ENCODE data around the gene MPDZ.

Gene MPDZ, protein sequence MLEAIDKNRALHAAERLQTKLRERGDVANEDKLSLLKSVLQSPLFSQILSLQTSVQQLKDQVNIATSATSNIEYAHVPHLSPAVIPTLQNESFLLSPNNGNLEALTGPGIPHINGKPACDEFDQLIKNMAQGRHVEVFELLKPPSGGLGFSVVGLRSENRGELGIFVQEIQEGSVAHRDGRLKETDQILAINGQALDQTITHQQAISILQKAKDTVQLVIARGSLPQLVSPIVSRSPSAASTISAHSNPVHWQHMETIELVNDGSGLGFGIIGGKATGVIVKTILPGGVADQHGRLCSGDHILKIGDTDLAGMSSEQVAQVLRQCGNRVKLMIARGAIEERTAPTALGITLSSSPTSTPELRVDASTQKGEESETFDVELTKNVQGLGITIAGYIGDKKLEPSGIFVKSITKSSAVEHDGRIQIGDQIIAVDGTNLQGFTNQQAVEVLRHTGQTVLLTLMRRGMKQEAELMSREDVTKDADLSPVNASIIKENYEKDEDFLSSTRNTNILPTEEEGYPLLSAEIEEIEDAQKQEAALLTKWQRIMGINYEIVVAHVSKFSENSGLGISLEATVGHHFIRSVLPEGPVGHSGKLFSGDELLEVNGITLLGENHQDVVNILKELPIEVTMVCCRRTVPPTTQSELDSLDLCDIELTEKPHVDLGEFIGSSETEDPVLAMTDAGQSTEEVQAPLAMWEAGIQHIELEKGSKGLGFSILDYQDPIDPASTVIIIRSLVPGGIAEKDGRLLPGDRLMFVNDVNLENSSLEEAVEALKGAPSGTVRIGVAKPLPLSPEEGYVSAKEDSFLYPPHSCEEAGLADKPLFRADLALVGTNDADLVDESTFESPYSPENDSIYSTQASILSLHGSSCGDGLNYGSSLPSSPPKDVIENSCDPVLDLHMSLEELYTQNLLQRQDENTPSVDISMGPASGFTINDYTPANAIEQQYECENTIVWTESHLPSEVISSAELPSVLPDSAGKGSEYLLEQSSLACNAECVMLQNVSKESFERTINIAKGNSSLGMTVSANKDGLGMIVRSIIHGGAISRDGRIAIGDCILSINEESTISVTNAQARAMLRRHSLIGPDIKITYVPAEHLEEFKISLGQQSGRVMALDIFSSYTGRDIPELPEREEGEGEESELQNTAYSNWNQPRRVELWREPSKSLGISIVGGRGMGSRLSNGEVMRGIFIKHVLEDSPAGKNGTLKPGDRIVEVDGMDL (N-terminal part only)

DNA sequence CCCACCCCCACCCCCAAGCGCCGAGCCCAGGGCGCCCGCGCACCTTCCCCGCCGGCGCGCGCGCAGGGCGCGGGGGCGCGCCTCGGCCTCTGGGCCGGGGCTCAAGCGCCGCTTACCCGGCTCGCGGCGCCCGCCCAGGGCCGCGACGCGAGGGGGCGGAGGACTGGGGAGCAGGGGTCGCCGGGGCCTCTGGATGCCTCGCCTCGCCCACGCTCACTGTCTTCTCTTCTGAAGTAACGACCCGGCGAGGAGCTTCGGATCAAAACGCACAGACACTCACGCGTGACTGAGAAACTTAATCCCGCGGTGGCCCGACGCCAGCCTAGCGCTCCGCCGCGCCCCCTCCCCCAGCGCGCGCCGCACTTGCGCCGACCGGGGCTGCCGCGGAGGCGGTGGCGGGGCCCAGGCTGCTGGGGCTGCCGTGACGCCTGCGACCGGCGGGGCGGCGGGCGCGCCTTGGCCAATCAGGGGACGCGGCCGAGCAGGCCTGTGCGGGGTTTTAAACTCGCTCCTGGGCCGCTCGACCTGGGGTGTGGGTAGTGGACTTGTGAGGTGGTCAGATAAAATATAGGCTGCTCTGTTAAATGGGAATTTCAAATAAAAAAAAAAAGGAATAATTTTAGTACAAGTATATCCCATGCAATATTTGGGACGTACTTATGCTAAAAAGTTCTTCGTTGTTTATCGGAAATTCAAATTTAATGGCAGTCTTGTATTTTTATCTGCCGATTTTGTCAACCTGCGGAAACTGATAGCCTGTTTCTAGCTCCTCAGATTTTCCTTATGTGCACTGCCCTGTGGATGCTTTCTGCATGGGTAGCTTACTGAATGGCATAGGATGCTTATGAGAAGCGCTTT lies at the start of gene MPDZ:
MPDZ (minus strand) TSS at position 409 of the 858 bp plus-strand sequence. CDS start 29,377 bp downstream, outside the sequence.
- DNase-seq, result peak; percentile 21

DNA sequence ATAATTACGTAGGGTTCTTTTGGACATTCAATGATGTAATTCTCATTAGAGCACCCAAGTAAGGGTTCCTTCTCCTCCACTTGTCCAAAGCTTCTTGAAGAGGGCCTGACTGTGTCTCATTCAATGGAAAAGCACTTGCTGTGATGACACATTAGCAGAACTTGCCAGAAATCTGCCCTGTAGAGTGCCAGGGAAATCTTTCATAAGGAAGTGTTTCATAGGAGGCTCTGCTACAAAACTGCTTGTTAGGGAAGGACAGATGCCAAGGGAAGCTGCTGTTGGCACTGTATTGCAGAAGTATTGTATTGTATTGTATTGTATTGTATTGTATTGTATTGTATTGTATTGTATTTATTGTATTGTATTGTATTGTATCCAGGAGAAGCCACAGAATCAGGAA lies 45.5 kb upstream of the MPDZ start:
- DNase-seq, result no peak

DNA sequence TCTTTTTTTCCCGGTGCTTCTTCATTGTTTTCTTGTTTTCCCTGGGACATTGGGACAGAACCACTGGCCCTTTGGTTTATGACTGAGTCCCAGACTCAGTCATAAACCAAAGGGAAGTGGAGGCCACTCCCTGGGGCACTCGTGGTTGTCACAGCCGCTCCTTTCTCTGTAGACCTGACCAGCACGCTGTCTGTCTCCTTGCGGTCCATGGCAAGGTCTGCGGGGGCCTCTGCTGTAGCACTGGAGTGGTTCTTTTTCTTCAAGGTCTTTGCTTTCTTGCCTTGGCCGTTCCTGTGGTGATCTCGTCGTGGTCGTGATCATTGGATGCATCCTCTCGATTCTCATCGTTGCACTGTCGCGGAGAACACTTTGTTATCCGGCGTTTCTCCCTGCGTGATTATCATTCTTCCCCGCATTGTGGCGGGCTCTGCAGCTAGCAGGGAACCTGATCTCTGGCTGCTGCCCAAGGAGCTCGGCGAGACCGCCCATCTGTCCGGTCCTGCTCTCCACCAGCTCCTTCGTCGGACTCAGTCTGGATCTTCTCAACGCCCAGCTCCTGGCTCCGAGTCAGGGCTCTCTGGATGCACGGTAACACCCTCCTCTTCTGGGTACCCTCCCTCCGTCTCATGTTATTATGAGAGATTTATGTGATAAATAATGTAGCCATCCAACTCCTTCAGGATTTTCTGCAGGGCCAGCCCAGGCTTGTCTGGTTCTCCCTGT lies 43.5 kb upstream of the MPDZ start:
- no peak for DNase-seq

DNA sequence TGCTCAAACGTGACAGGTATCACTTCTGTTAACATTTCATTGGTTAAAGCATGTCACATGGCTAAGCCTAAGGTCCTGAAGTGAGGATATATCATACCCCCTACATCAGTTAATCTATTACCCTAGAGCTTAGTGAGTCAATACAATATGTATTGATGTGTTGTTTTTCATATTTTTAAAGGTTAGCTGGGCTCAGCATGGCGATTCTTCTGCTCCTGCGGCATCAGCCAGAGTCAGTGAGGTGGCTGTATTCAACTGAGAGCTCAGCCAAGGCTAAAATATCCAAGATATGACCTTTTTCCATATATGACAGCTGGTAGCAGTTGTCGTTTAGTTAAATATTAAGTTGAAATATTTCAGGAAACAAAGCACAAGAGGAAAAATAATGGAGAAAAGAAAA lies 38.5 kb upstream of the MPDZ start:
- no peak for DNase-seq

DNA sequence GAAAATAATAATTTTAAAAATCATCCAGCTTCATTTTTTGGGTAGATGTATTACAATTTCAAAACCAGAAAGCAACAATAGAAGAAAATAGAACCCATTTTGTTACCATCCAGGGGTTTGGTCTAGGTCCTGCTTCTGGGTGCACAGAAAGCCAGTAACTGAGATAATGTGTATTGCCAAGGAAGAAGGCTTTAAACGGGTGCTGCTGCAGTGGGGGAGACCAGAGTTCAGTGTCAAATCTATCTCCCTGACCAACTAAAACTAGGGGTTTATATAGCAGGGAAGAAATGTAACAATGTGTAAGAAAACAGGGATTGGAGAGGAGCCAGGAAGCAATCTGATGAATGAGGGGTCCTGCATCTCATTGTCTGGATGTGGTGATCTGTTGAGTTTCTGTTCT lies 17.5 kb upstream of the MPDZ start:
- no peak for DNase-seq

DNA sequence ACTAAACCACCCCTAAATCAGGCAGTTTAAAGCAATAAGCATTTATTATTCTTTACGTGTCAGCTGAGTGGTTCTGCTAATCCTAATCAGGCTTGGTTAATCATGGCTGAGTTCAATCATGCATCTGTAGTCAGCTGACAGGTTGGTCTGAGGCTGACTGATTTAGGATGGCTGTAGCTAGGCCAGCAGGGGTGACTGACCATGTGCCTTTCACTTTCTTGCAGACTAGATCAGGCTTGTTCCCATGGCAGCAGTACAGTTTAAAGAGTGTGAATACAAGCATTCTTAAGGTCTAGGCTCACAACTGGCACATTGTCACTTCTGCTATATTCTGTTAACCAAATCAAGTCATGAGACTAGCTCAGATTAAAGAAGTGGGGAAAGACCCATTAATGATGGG lies 16.1 kb upstream of the MPDZ start:
- no peak for DNase-seq

DNA sequence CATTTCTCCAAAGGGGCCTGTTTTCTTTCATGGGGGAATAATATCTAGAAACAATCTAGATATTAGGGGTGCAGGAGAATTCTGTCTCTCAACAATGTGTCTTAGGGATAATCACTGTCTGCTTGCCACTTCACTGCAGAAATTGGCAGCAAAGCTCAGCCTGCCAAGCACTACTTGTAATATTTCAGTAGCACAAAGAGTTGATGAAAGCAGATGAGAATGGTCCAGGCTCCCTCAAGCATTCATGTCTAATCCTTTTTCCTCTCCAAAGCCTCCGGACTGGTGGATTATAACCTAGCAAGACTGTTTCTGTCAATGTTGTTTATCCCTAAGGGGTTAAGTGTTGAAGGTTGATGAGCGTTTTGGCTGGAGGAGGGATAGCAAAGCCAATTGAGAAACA lies 13.3 kb upstream of the MPDZ start:
- DNase-seq, result no peak

DNA sequence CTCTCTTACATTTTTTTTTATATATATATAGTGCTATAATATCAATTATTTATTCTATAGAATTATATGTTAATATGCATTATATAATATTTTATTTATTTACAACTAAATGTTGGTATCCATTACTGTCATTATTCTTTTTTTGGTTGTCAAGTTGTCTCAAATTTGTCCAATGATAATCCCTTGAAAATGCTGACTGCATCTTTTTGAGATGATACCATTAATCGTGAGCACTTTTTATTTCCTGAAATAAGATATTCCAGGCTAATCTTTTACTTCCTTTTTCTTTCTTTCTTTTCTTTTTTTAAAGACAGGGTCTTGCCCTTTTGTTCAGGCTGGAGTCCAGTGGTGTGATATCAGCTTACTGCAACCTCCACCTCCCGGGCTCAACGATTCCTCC lies 12.7 kb upstream of the MPDZ start:
- no peak for DNase-seq

DNA sequence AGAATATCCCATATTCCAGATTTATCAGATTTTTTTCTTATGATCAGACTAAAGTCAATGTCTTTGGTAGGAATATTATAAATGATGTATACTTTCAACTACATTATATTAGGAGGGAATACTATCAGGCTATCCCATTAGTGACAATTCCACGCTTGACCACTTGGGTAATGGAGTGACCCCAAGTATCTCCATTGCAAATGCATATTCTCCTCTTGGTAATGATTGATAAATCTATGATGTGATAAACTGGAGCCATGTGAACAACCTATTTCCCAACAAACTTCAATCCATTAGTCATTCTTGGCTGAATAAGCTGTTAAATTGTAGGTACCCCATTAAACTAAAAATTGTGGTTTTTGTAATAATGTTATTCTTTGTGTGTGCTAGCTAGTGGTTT lies 12.2 kb upstream of the MPDZ start:
- no peak for DNase-seq

DNA sequence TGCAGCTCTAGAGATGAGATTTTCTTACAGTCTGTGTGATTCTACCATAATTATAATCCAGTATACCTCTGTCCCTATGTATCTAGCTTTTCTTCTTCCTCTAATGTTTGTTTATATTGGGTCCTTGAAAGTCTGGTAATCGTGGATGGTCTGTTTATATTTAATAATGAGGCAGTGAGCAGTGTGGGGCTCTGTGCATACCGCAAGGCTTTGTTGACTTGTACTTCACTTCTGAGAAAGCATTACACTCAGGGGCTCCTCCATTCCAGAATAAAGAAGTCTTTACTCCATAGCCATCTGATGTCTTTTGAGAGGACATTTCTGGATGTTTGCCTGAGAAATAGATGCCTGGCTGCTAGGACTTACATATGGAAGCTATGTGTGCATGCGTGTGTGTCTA lies 4.5 kb upstream of the MPDZ start:
- no peak for DNase-seq

DNA sequence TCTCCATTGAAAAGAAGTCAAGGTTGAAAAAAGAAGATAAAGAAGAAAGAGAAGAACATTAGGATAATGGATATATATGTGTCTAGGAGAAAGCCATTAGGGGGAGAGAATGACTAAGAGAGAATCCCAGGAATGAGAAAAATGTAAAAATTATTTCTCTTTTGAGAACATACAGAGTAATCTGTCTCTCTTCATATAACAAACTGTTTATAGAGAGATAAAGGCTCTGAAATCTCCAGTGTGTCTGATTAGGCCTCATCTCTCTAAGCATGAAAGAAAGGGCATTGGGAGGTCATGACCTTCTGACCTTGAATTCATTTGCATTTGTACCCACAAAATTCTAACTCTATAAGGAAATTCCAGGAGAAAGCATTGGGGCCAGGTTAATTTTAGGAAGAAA lies 3.5 kb upstream of the MPDZ start:
- DNase-seq, result no peak

DNA sequence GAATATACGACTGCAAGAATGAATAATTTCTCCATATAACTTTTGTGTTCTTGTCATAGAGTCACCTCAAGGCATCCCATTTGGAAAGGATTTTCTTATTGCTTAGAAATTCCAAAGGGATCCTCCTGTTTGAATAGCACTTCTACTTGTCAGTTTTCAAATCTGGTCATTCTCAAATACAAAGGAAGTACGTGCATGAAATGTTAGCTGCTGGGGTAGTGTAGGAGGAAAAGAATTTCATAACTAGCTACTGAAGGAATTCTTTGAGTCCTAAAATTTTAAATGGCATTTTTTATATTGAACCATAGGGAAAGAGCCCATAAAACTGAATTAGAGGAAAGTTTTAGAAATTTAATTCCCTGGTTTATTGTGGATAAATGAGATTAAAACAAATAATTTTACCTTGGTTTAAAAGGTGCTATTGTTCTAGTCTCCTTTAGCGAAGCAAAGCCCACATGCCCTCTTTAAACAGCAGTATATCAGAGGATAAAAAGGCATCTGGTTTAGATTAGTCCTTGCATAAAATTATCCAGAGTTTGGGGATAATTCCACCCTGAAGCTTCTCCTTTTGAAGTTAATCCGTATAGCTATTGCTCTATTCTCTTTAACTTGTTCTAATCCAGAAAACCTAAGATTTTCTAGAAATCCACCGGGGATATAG lies 2.0 kb upstream of the MPDZ start:
- DNase-seq, result no peak

DNA sequence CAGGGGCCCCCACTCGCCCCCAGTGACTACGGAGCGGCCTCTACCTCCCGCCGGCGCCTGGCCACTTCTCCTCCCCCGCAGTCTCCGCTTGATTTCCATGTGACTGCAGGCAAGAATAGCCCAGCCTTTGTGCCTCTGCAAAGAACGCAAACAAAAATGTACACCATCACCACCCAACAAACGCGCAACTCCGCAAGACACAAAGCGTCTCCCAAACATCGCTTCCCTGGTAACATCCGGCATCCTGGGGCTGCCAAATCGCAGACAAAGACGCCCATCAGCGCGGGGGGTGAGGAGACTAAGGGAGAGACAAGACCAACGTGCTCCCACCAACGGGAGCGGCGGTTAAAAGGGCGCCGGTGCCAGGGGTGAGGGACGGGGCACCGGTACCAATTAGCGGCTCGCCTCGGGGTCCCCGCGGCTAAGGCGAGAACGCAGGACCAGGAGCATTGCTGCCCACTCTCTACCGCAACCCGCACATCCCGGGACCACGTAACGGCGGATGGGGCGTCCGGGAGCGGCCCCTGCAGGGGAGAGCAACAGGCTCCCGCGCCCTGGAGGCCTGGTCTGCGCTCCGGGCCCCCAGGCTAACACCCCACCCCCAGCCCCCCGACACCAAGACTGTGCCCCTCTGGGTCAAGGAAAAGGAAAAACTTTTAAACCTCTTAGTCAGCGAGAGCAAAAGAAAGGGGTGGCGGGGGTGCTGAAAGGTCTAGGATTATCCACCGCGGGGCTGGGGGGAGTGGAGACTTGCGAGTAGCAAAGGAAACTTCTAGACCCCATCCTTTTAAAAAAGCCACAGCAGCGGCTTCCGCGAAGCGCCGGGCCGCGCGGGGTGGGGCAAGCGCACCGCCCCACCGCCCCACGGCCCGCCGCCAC lies 885 bp downstream of the MPDZ start:
- peak; percentile 15 for DNase-seq

DNA sequence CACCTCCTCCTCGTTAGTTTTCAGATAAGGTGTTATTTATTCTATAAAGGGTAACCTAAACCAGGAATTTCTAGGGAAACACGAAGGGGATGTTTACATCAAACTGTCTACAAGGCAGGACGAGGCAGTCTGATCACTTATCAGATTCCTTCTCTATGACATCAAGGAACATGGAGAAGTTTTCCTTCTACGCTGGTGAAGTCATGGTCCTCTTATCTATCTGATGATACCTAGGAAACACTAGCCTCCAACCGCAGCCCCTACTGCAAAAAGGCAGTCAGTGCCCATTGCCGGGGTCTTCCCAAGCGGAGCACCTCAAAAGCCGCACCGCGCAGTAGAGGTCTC lies 1.5 kb downstream of the MPDZ start:
- DNase-seq, result no peak

DNA sequence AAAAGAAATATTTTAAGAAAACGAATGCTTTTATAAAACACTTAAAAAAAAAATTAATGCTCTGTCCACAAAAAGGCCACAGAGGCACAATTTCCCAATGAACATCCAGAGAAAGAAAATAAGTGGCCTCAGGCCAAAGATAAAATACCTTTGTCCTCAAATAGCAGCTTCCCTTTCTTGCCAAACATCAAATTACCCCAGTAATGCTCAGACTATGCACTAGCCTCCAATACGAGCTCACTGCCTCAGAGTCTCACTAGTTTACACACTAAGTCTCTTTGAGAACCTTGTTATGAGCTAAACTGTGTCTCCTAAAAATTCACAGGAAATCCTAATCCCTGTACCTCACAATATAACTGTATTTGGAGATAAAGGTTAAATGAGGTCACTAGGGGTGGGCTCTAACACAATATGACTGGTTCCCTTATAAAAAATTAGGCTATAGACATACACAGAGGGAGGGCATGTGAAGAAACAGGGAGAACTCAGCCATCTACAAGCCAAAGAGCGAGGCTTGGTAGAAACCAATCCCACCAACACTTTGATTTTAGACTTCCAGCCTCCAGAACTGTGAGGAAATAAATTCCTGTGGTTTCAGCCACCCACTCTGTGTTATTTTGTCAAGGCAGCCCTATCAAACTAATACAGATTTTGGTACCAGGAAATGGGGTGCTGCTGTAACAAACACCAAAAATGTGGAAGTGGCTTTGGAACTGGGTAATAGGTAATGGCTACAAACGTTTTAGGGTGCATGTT lies 4.4 kb downstream of the MPDZ start:
- no peak for DNase-seq

DNA sequence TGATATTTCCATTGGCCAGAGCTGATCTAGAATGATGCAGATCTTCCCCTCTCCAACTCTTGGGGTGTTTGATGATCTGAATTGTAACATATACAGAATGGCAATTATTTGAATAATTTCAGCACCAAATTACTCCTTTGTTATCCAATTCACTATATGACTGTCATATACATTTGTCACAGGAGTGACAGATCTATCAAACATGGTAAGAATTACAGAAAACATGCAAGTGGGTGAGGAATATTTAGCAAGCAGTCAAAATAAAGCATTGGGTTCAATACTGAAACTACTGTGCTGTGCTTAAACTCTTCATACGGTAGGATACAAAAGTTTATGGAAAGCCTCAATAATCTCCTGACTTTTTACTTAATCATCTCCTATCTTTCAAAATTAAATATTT lies 8.8 kb downstream of the MPDZ start:
- no peak for DNase-seq

DNA sequence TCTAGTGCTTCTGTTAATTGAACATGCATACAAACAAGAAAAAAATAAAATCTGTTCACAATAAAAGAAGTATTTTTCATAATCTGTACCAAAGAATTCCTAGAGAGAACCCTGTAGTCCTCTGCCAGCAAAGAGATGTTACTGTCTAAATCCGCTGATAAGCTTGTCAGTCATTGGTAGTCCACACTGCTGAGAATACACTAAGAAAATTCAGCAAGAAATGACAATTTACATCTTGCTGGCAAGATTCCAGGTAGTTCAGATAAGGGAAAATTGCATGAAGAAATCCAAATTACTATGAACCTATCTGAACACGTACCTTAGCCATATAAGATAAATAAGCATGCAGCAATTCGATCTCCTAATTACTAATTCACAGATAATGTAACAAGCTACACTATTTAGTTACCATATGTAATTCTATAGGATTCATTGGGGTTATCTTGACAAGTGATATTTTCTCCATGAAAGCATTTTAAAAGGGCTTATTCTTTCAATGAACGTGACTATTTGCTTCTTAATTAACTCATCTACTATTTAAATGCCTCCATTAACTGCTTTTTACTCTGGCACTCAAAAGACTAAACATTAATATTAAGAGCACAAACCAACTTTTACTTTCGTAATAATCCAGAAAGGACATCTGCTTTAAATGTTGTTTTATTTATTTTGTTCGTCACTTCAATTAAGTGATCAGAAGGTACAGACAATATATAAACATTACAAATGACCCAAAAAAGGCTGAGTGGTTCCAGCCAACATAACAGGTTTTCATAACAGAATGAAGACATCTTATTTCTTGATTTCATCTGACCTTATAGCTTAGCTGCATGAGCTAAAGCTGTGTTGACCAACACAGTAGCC lies 9.7 kb downstream of the MPDZ start:
- no peak for DNase-seq

DNA sequence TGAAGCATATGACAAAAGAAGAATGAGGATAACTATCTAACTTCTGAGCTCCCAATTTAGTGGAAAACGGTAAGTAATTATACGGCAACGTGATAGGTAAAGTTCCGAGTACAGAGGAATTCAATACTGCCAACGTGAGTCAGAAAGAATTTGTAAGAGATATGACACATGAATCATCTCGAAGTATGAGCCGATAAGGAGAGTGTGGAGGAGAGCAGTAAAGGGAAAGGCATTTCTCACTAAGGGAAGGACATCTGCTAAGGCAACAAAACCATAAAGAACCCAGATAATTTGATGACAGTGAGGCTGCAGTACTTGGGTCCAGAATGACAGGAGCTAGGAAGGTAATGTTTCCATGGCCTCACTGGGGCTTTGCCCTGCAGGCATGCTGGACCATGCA lies 11.0 kb downstream of the MPDZ start:
- DNase-seq, result no peak

Data from T1000 (cell line).